Right forelimb (tissue), 1 donor: ENCODE results near the gene SUN1.

Source experiments
- DNase-seq: peaks from one replicate; pipeline ENCODE4 v3.0.0-alpha.2; 2018

The SUN1 gene

DNA sequence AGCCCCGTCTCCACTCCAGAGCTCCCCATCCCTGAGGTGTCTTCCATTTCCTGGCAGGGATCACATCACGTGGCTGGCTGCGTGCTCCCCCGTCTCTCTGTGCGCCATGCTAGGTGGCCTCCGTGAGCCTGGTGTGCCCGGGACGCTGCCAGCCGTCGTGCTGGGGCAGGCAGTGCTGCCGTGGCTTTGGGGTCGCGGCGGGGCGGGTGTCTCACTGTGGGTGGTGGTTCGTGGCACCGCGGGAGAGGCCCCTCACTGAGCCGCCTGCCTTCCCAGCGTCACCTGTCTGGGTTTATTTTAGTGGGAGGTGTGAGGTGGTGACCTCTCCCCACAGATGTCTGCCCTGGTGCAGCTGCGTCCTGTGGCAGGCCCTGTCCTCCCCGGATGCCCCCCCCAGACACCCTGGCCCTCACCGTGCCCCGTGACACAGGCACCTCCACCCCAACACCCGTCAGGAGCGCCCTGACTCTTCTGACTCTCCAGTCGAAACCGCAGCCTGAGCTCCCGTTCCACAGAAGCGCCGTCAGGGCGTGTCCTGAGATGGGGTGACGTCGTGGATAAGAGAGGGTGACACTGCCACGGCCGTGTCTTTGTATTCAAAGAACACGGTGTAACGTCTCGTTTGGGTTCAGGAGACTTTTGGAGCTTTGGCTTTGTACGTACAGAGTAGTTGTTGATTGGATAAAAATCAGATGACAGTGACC lies 62.0 kb downstream of the SUN1 start:
- no peak for DNase-seq

DNA sequence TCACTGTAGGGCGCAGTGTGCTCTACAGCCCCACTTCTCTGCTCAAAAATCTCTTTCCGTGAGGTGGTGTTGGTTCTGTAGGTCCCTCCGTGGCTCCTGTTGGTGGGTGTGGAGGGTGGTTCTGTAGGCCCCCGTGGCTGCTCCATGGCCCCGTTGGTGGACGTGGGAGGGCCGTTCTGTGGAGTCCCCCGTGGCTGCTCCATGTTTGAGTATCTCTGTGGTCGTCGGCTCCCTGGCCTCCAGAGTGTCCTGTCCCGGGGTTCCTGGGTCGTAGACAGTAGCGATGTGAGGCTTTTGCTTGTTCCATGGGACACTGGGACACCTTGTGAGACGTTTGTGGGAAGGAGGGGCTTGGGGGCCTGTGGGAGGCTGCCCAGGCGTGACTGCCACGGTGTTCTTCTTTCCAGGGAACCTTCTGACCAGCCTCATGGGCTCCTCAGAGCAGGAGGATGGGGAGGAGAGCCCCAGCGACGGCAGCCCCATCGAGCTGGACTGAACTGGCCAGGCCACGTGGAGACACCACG lies 62.7 kb downstream of the SUN1 start:
- no peak for DNase-seq

DNA sequence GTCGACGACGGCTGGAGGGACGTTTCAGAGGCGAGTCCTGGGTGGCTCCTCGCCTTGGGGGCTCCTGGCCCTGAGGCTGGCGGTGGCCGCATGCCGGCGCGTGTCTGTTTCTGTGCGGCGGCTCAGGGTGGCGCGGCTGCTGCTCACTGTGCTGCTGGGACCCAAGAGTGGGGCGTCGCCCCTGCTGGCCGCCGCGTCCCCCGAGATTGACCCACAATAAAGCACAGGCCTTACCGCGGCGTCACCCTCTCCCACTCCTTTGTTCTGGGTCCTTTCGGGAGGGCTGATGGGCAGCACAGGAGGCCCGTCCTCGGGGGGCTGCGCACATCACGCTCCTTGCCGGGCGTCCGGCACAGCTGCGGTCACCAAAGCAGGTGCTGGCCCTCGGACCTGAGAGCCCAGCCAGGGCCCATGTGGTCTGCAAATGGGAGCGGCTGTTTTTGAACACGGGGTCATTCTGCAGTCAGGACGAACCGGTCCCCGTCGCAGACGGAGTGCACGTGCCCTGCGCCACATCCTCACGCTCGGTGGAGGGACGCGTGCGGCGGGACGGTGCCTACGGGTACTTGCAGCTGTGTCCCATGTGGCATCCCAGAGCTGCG lies 63.3 kb downstream of the SUN1 start:
- no peak for DNase-seq

DNA sequence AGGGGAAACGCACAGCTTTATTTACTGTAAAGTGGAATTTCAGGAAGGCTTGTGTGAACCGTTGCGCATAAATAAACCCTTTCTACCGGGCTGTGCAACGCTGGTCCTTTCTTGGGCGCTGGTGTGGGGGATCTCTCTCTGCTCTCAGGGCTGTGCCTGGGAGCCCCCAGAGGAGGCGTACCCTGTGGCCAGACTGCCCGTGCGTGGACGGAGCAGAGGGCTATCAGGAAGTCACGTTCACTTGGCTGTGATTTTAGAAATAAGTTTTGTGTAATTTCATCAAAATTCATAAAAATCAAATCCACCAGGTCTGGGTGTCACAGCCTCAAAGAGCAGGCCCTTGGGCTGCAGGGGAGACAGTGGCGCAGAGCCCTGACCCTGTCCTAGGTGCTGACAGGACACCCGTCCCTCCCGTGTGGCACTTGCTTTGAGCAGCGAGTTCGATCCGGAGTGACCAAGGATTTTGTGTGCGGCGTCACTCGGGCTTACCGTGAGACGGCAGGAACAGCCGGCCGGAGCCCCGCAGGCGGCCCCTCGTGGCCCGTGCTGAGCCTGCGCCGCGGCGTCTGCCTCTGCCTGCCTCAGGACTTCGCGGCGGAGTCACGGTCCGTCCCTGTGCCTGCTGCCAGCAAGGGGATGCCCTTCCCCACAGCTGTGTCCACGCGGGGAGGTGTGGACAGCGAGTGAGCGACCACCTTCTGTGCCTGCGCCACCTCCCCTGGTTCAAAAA lies 64.2 kb downstream of the SUN1 start:
- DNase-seq: no peak

DNA sequence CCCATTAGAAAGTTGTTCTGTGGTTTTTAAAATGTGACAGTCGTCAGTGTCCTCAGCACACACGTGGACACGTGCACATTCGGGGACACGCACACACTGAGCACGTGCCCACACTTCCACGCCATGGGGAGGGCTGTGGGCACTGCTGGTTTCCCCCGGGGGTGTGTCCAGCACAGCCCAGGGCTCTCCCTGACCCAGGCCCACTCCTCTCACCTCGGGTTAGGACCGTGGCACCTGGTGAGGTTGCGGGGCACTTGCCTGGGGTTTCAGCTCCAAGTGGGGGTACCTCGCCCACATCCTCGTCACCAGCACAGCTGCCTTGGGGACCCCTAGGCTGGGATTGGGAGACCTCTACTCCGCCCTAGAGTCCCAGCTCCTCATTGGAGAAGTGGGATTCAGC lies 64.8 kb downstream of the SUN1 start:
- DNase-seq: no peak

DNA sequence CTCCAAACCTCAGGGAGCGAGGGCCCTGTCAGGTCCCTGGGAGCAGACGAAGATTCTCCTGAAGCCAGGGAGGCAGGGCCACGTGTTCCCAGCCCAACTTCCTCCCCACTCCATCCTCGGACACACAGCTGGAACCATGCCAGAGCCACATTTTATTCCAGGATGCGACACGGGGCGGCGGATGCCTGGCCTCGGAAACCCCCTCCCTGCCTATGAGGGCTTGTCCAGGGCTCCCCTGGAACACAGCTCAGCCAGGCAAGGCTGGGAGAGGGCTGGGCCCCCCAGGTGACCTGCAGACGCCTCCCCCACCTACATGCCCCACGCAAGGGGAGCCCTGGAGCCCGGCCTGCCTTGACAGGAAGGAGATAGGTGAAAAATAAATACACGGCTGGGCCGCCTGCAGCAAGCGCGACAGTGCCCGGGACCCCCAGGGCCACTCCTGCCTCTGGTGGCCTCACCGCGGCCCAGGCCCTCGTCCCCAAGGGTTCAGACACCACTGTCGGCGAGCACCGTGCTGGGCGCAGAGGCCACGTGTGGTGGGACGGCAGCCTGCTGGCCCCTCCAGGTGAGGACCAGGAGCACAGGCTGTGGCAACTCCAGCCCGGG lies 65.6 kb downstream of the SUN1 start:
- no peak for DNase-seq

DNA sequence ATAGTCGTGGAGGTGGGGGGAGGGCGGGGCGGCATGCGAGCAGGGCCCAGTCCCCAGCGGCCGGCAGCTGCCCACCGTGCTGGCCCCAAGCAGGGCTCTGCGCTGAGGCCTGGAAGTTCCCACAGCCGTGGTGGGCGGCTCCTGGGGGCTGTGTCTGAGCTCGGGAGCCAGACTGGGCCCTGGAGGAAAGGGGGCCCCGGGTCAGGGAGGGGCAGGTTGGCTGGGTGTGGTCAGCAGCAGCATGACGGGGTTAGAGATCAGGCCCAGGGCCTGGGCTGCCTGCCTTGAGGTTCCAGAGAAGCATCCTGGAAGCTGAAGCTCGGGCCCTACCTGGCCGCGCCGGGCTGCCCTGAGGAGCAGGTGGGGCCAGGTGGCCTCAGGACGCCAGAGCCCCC lies 66.2 kb downstream of the SUN1 start:
- no peak for DNase-seq

DNA sequence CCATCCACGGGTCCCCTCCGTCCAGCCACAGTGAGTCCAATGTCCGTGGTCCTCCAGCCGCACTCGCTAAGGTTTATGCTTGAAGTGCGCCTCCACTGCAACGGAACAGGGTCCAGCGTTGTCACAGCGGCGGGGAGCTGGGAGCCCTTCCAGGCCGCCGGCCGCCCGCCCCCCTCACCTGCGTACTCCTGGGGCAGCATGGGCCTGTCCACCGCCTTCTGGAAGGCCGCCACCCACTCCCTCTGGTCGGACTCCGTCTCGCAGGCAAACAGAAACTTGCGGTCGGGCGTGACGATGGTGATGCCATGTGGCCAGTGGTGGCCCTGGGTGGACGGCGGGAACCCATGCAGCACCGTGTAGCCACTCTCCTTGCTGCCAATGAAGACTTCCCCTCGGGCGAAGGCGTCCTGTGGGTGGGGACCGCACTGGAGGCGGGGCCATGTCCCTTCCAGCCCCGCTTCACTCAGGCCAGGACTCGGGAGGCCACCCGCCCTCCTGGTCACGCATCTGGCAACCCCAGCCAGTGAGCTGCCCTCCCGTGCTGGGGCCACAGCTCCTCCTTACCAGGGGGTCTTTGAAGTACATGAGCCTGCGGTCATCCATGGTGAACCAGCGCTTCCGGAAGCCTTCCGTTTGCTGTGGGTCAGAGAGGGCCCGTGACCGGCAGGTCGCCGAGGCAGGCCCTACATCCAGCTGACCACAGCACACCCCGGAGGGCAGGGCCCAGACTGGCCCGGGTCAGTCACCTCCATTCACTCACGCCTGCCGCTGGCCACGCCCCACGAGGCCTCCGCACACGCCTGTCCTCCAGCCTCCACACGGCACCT lies 66.8 kb downstream of the SUN1 start:
- DNase-seq: no peak

DNA sequence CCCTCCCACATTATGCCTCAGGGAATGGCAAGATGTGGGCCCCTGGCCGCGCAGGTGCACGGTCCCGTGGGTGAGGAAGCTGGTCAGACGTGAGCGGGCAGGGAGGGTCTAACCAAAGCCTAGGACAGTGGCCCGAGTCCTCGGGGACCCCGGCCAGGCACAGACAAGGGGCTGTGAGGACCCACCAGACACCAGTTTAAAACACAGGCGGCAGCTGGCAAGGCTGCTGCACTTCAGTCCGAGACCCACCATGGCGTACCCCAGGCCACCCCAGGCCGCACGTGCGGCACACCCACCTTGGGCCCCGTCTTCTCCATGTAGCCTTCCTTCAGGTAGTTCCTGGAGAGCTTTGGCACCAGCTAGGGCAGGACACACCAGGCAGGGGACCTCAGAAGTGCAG lies 67.5 kb downstream of the SUN1 start:
- DNase-seq: no peak

DNA sequence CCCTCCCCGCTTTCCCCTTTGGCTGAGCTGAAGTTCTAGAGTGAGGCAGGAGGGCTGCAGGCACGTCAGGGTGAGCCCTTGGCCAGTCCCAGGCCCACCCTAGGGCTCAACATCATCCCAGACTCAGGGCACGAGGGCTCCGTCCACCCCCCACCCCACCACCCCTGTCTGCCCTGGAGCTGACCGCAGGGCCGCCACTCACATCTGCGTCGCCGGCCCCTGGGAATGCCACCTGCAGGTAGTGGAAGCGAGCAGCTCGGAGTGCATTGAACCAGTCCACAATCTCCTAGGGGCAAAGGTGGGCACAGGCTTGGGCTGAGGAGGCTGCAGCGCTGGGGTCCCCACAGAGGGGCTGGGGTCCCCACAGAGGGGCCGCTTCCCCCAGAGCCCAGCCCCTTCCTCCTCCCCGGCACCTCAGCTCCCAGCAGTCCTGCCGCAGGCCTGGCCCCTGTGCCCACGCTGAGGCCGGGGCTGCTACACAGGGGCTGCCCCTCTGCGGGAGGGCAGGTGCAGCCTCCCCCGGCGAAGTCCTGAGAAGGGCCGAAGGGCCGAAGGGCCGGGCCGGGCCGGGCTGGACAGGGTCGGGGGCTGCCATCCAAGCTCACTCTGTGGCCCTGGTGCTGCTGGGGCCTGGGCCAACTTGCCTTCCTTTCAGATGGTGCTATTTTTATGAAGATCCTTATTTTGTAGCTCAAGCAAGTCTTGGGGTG lies 68.2 kb downstream of the SUN1 start:
- no peak for DNase-seq

DNA sequence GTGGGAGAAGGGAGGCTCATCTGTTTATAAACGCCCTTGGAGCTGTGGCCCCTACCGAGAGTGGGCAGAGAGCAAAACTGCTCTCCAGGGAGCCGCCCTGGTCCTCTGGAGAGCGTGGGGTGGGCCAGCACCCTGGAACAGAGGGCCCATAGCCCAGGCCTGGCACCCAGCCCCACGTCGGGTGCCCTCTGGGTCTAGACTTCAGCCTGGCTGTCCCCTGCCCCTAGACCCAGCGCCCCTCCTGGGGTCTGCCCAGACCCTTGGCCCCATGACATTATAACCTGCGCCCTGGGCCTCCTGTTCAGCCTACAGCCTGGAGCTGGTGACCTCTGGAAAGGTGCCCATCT lies 68.7 kb downstream of the SUN1 start:
- no peak for DNase-seq

DNA sequence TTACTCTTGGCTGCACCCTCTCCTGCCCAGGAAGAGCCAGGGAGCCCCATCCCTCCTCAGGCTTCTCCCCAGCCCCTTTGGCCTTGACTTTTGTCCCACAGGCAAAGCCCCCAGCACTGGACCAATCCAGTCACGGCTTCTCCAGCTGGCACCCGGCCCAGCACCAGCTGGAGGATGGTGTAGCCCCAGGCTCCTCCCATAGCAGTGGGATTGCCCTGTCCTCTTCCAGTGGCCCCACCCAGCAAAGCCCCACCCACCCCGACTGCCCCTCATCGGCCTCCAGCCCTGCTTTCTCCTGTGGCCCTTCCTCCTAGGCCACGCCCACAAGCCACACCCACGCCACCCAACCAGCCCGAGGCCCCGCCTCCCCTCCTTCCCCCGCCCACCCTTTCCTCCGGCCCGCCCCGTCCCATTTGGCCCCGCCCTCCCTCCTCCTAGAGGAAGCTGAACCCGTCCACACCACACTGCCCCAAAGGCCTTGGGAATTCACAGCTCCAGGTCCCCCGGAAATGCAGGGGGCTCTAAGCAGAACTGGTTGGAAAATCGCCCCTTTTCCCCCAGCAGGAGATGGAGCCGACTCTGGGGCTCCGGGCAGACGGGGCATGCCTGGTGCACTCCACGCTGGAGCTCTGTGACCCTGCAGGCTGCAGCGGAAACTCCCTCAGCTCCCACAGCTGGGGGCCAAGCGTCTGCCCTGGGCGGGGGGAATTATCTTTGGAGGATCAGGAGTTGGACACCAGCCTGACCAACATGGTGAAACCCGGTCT lies 69.3 kb downstream of the SUN1 start:
- DNase-seq: no peak

DNA sequence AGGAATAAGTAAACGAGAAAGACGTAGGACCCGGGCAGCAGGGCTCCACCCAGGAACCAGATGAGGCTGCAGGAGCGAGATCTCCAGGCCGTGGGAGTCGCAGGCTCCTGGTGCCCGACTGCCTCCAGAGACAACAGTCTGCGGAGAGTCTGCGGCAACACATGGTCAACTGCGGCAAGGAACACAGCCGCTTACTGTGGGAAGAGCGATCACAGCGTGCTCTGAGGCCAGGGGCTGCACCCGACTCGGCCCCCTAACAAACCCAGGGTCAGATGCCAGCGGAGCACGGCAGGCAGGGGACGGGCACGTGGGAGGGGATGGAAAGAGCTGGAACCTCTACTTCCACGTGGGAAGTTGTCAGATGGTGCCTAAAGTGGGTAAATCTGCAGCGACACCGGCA lies 70.7 kb downstream of the SUN1 start:
- DNase-seq: no peak

DNA sequence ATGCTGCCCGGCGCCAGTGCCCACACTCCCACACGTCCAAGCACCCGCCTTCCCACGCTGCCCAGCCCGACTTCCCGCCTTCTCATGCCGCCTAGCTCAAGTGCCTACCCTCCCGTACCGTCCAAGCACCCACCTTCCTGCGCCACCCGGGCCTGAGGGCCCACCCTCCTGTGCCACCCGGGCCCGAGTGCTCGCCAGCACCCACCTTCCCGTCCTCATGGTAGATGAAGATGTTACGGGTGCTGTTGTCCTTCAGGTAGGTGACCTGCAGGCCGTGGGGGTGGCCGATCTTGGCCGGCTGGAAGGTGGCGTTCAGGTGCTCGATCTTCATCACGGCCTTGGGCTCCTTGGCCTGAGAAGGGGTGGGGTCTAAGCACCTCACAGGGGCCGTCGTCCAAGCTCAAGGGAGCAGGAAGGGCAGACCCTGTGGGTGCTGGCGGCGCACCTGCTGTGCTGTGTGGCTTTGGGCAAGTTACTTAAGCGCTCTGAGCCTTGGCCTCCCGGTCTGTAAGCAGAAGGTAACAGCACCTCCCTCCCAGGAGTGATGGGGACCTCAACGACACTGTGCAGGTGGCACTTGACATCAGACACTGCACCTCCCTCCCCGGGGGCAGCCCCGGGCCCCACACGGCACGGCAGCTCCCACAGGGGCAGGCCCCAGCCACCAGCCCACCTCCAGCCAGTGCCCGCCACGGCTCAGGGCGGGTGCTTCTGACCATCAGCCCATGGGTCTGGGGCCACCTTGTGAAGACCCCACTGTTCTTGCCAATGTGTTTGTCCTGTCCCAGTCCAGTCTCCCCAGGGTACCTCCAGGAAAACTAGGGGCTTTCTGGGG lies 71.9 kb downstream of the SUN1 start:
- DNase-seq: no peak

DNA sequence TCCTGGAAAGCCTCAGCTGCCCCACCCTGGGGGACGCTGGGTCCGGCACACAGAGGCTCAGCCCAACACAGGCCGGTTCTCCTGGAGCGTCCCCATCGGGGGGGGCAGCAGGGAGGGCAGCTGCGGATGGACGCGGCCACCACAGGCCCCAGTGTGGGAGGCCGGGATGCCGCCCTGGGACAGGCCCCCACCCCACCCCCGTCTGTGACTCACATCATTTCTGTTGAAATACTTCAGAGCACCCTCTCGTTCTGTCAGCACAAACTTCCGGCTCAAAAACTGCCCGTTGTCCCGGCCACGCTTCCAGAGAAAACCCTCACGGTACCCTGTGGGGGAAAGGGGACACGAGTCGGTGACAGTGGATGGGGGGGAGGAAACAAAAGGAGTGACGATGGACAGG lies 72.6 kb downstream of the SUN1 start:
- no peak for DNase-seq

DNA sequence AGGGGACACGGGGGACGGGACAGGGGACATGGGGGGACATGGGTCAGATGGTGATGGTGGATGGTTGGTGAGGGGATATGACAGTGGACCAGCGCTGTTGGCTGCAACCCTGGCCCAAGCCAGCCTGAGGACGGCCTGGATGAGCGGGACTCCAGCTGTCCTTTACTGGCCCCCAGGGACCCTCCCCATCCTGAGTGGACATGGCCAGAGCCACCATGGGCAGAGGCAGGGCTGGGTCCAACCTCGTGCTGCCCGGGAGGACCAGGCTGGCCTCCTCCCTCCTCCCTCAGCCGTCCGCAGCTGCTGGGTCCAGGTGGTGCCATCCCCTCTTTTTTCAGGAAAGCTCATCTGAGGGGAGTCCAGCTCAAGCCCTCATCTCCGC lies 74.5 kb downstream of the SUN1 start:
- no peak for DNase-seq

DNA sequence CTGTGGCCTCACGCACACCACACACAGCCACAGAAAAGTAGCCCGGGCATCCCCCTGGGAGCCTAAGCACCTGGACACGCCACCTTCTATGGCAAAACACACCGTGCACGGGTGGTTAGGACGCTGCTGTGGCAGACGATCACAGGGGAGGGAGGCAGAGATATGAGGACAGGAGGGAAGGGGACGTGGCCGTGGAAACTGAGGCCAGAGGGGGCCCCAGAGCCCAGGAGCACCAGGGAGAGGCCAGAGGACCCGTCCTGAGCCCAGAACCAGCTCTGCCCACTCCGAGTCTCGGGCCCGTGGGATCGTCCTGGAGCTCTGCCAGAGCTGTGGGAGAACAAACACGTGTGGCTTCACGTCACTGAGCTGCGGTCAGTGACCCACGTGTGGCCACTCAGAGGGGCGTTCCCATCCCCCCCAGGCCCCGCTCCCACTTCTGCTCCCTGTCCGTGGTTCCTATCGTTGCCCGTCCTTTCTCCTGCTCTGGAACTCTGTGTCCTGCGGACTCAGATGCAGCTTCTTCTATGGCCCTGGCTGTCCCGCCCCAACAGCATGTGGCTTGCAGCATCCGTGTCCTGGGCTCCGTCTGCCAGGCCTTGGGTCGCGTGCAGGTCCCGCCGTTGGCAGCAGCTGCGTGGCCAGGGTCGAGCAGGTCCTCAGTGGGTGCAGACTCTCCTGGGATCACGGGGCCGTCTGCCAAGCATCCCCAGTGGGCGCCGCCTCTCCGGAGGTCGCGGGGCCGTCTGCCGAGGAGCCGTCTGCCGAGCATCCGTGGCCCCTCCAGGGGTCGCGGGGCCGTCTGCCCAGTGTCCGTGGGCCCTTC lies 75.1 kb downstream of the SUN1 start:
- DNase-seq: no peak

DNA sequence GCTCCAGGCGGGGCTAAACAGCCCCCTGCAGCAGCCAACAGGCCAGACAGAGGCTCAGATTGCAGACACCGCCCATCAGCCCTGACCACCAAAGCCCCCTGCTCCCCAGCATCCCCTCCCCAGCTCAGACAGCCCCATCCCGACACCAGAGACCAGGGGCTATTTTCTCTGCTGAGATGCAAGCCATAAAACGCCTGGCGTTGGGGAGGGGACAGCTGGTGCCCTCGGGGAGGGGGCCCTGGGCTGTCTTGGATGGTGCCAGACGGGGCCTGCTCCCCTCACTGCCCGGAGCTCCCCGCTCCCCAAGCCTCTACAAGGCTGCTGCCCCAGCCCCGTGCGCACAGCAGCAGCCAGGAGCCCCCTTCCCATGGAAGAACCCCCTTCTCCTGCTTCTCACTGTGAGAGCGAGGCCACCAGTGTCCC lies 75.9 kb downstream of the SUN1 start:
- DNase-seq: no peak

DNA sequence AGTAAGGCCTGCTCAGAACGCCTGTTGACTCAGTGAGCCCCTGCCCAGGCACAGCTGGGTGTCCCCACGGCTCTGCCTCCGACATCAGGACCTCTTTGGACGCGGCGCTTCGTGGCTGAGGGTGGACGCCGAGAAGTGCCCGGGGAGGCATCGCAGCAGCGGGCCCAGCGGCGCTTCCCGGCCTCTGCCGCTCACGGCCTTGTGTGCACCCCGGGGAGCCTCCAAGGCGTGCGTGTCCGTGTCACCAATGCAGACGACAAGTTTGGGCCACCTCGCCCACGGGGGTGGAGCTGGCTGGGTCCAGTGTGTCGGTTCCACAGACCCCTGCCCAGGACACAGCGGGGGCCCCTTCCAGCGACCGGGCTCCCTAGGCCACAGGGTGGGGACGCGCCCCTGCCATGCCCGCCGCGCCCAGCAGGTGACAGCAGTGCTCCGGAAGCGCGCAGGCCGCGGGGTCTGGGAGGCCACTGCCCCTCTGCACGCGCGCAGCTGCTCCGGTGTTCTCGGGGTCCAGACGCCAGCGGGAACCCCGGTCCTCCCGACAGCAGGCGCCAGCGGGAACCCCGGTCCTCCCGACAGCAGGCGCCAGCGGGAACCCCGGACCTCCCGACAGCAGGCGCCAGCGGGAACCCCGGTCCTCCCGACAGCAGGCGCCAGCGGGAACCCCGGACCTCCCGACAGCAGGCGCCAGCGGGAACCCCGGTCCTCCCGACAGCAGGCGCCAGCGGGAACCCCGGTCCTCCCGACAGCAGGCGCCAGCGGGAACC lies 76.5 kb downstream of the SUN1 start:
- peak; percentile 81 for DNase-seq
